HepG2 (cell line): ENCODE measurements around the gene ITGB2. TPM values are rescaled to one million over a fixed set of nuclear protein-coding genes. Genes with fewer than 3 reads are reported as not detected.
A peak's percentile ranks its signal among the peaks of the same experiment; 100 is the strongest.

Source experiments
- BCL3 ChIP-seq: sonication (generic); formaldehyde crosslinking; IDR thresholded peaks from 2 replicates; pipeline ENCODE4 v1.5.1; 2020; ENCODE audit warnings: mild to moderate bottlenecking, missing genetic modification reagents, moderate library complexity
- CAMTA2 ChIP-seq: sonication (generic); formaldehyde crosslinking; IDR thresholded peaks from 2 replicates; pipeline ENCODE4 v1.4.0; 2020; ENCODE audit warnings: mild to moderate bottlenecking, missing genetic modification reagents, borderline replicate concordance
- ERF ChIP-seq: IDR thresholded peaks from 2 replicates; pipeline ENCODE4 v1.6.1; 2018; ENCODE audit warnings: missing biosample characterization, missing genetic modification reagents
- ESRRA ChIP-seq: sonication (generic); formaldehyde crosslinking; IDR thresholded peaks from 2 replicates; pipeline ENCODE4 v1.5.1; 2020; ENCODE audit warnings: mild to moderate bottlenecking, low read depth, missing genetic modification reagents
- FOXK1 ChIP-seq: sonication (generic); formaldehyde crosslinking; IDR thresholded peaks from 2 replicates; pipeline ENCODE4 v1.4.0; 2020; ENCODE audit warnings: low read depth, missing genetic modification reagents, borderline replicate concordance
- HNF1A ChIP-seq, 2 experiments: sonication (generic) in 1 of 2; formaldehyde crosslinking in 1 of 2; IDR thresholded peaks; 2 replicates each; pipeline versions ENCODE4 v1.4.0 to v1.6.1; 2016 to 2020; ENCODE audit warnings: borderline replicate concordance in 1 of 2, low read depth in 1 of 2, mild to moderate bottlenecking in 1 of 2, missing genetic modification reagents in 1 of 2
- NFYC ChIP-seq: IDR thresholded peaks from 2 replicates; pipeline ENCODE4 v1.6.1; 2016; ENCODE audit warnings: missing genetic modification reagents, missing compliant biosample characterization
- NR1H2 ChIP-seq: sonication (generic); formaldehyde crosslinking; IDR thresholded peaks from 2 replicates; pipeline ENCODE4 v1.8.1; 2022; ENCODE audit warnings: low read depth, missing genetic modification reagents, borderline replicate concordance
- NR2F6 ChIP-seq, 2 experiments: IDR thresholded peaks; 2 replicates each; pipeline ENCODE4 v1.6.1; 2016; ENCODE audit warnings: antibody characterized with exemption in 1 of 2, mild to moderate bottlenecking in 1 of 2
- POLR2AphosphoS2 ChIP-seq: IDR thresholded peaks from 2 replicates; pipeline ENCODE4 v1.6.1; 2011; ENCODE audit warnings: low read depth, low read length, improper control_type of control experiment
- SATB2 ChIP-seq: sonication (generic); formaldehyde crosslinking; IDR thresholded peaks from 2 replicates; pipeline ENCODE4 v1.5.0; 2020; ENCODE audit warnings: missing genetic modification reagents
- SOX5 ChIP-seq: IDR thresholded peaks from 2 replicates; pipeline ENCODE4 v1.6.1; 2016; ENCODE audit warnings: borderline replicate concordance
- SP1 ChIP-seq, 2 experiments: fragments of 450-650 bp in 1 of 2; sonication (generic) in 1 of 2; formaldehyde crosslinking in 1 of 2; IDR thresholded peaks; 2 replicates each; pipeline versions ENCODE4 v1.4.0 to v1.6.1; 2016 to 2020; ENCODE audit warnings: missing genetic modification reagents in 1 of 2
- TEAD3 ChIP-seq: optimal IDR thresholded peaks from 2 replicates; pipeline ENCODE3; 2016; ENCODE audit warnings: borderline replicate concordance
- ZNF18 ChIP-seq: sonication (generic); formaldehyde crosslinking; IDR thresholded peaks from 2 replicates; pipeline ENCODE4 v1.8.0; 2022; ENCODE audit warnings: mild to moderate bottlenecking, missing genetic modification reagents; ENCODE audit not compliant: insufficient replicate concordance
- ZNF331 ChIP-seq: sonication (generic); formaldehyde crosslinking; IDR thresholded peaks from 2 replicates; pipeline ENCODE4 v1.4.0; 2020; ENCODE audit warnings: missing genetic modification reagents
- ZSCAN5A ChIP-seq: sonication (generic); formaldehyde crosslinking; IDR thresholded peaks from 2 replicates; pipeline ENCODE4 v1.8.0; 2022; ENCODE audit warnings: mild to moderate bottlenecking, missing genetic modification reagents, borderline replicate concordance
- polyA plus RNA-seq, 8 experiments: library from polyadenylated mRNA; depleted of rRNA in 3 of 8; stranded (reverse) in 7 of 8; unstranded in 1 of 8; fragments of >200 nt; fragmentation: Illumina TruSeq in 4 of 8; extraction: Trizol in 4 of 8; gene quantifications; 2 replicates each; pipeline versions ENCODE4 v1.2.1 to v1.2.3, GENCODE V29; 2011 to 2016; ENCODE audit warnings: low read depth in 4 of 8, missing spikeins in 1 of 8, mixed read lengths in 1 of 8; ENCODE audit not compliant: insufficient read depth in 1 of 8
- total RNA-seq, 5 experiments: library from RNA; depleted of rRNA; stranded (reverse); fragments of >200 nt; fragmentation: Illumina TruSeq; extraction: Trizol; gene quantifications; 2 replicates each; pipeline ENCODE4 v1.2.3, GENCODE V29; 2016; ENCODE audit warnings: low read depth in 1 of 5

Gene ITGB2
- total and polyA plus RNA-seq, 2 of the 13 experiments (the other 11 are each of a cell fraction or from before 2014, with no cell fraction given): 4.2 to 18.0 TPM

GRCh38 chr21:44878053-44878982 is 42.4 kb downstream of the ITGB2 start (continued):
- TF ChIP-seq POLR2AphosphoS2 (no peak), SATB2 (CRISPR knock-in tag) (no peak), FOXK1 (peak; percentile 49; the same call in 1 of the 2 replicates), NR2F6 (IDR thresholded peaks at IDR 0.05) (peak; percentile 78), NR2F6 (CRISPR knock-in tag; IDR thresholded peaks at IDR 0.05) (peak; percentile 86), BCL3 (no peak), ZNF331 (CRISPR knock-in tag) (peak; percentile 59), ZNF18 (peak; percentile 20), ZSCAN5A (no peak), SP1 (IDR thresholded peaks at IDR 0.05) (no peak), SP1 (CRISPR knock-in tag; IDR thresholded peaks at IDR 0.05) (peak; percentile 45; the same call in 1 of the 2 replicates), ERF (CRISPR knock-in tag) (peak; percentile 76), CAMTA2 (CRISPR knock-in tag) (no peak), HNF1A (IDR thresholded peaks at IDR 0.05; ENCODE audit: low read depth) (peak; percentile 48; the same call in 1 of the 2 replicates), HNF1A (CRISPR knock-in tag; IDR thresholded peaks at IDR 0.05; ENCODE audit: borderline replicate concordance) (no peak; the same call in 1 of the 2 replicates), NR1H2 (CRISPR knock-in tag) (no peak), ESRRA (CRISPR knock-in tag) (peak; percentile 86), SOX5 (CRISPR knock-in tag) (peak; percentile 95; the same call in 1 of the 2 replicates), NFYC (peak; percentile 89), TEAD3 (peak; percentile 99)
